Measurements from ENCODE around the gene OR2M3.
"Not testable (repeated sequence)": the region's sequence is repeated elsewhere in the genome, so short reads cannot be mapped to it uniquely, and the experiment has no call there.

Gene OR2M3

GRCh38 chr1:248196965-248197364, at the start of gene OR2M3:
OR2M3 (plus strand) TSS chr1:248197265; CDS start chr1:248203068, 5,803 bp downstream.
- DNase-seq (ENCODE audit: low read depth, low spot score), result no peak

- no peak for DNase-seq (ENCODE audit: low read depth, low spot score)
Observed at GRCh38 chr1:248152056-248152827, 44.8 kb upstream of the OR2M3 start.

GRCh38 chr1:248155927-248156326, 41.1 kb upstream of the OR2M3 start:
- no peak for DNase-seq (ENCODE audit: low read depth, low spot score)

GRCh38 chr1:248158758-248159157, 38.3 kb upstream of the OR2M3 start:
- no peak for DNase-seq (ENCODE audit: low read depth, low spot score)

GRCh38 chr1:248164031-248164430, 33.0 kb upstream of the OR2M3 start:
- DNase-seq (ENCODE audit: low read depth, low spot score), result no peak

GRCh38 chr1:248165186-248165585, 31.9 kb upstream of the OR2M3 start:
- no peak for DNase-seq (ENCODE audit: low read depth, low spot score)

GRCh38 chr1:248174521-248174920, 22.5 kb upstream of the OR2M3 start, which contains the start of gene OR2M2:
OR2M2 (plus strand) TSS chr1:248174821; CDS start chr1:248179986, 5,165 bp downstream.
- DNase-seq (ENCODE audit: low read depth, low spot score), result no peak

GRCh38 chr1:248183996-248184395, 13.1 kb upstream of the OR2M3 start:
- no peak for DNase-seq (ENCODE audit: low read depth, low spot score)

GRCh38 chr1:248187363-248187762, 9.7 kb upstream of the OR2M3 start:
- no peak for DNase-seq (ENCODE audit: low read depth, low spot score)

GRCh38 chr1:248189026-248189425, 8.0 kb upstream of the OR2M3 start:
- no peak for DNase-seq (ENCODE audit: low read depth, low spot score)

GRCh38 chr1:248194117-248194516, 2.9 kb upstream of the OR2M3 start:
- no peak for DNase-seq (ENCODE audit: low read depth, low spot score)

GRCh38 chr1:248215880-248216279, 18.8 kb downstream of the OR2M3 start:
- no peak for DNase-seq (ENCODE audit: low read depth, low spot score)

- no peak for DNase-seq (ENCODE audit: low read depth, low spot score)
Observed at GRCh38 chr1:248225537-248225936, 28.5 kb downstream of the OR2M3 start.

GRCh38 chr1:248229360-248229908, 32.4 kb downstream of the OR2M3 start:
- DNase-seq (ENCODE audit: low read depth, low spot score), result no peak

- DNase-seq (ENCODE audit: low read depth, low spot score), result no peak
Observed at GRCh38 chr1:248231117-248231516, 34.1 kb downstream of the OR2M3 start, which contains the start of gene OR2M4. OR2M4 (plus strand) TSS chr1:248231417; CDS start chr1:248238929, 7,512 bp downstream.

- DNase-seq (ENCODE audit: low read depth, low spot score), result no peak
Observed at GRCh38 chr1:248239478-248239877, 42.4 kb downstream of the OR2M3 start.

GRCh38 chr1:248243204-248243603, 46.1 kb downstream of the OR2M3 start:
- no peak for DNase-seq (ENCODE audit: low read depth, low spot score)

GRCh38 chr1:248259309-248259708, 62.2 kb downstream of the OR2M3 start:
- DNase-seq (ENCODE audit: low read depth, low spot score), result not testable (repeated sequence)

All from brain pericyte (primary cell).